HUES48 (cell line): ENCODE results near the gene PRRT4.
A peak's percentile ranks its signal among the peaks of the same experiment; 100 is the strongest.

ENCODE experiments used
- H3K27ac ChIP-seq: one replicate; pipeline ENCODE4 v1.7.0; 2013; ENCODE audit warnings: low read depth, low read length, inconsistent platforms
- H3K27me3 ChIP-seq: 2 replicates; pipeline ENCODE4 v1.6.1; 2013; ENCODE audit warnings: mild to moderate bottlenecking, low read length; ENCODE audit not compliant: control insufficient read depth, insufficient read depth
- H3K36me3 ChIP-seq: 2 replicates; pipeline ENCODE4 v1.6.1; 2013; ENCODE audit warnings: low read length; ENCODE audit not compliant: control insufficient read depth, insufficient read depth
- H3K4me1 ChIP-seq: 2 replicates; pipeline ENCODE4 v1.6.1; 2013; ENCODE audit warnings: mild to moderate bottlenecking, low read length; ENCODE audit not compliant: control insufficient read depth, insufficient read depth
- H3K4me3 ChIP-seq: 2 replicates; pipeline ENCODE4 v1.5.1; 2013; ENCODE audit warnings: mild to moderate bottlenecking, low read depth, low read length
- H3K9ac ChIP-seq: 2 replicates; pipeline ENCODE4 v1.6.1; 2013; ENCODE audit warnings: mild to moderate bottlenecking, low read depth, low read length, moderate library complexity
- H3K9me3 ChIP-seq: 2 replicates; pipeline ENCODE4 v1.6.1; 2013; ENCODE audit warnings: low read length; ENCODE audit not compliant: control insufficient read depth, insufficient read depth

PRRT4 gene

DNA sequence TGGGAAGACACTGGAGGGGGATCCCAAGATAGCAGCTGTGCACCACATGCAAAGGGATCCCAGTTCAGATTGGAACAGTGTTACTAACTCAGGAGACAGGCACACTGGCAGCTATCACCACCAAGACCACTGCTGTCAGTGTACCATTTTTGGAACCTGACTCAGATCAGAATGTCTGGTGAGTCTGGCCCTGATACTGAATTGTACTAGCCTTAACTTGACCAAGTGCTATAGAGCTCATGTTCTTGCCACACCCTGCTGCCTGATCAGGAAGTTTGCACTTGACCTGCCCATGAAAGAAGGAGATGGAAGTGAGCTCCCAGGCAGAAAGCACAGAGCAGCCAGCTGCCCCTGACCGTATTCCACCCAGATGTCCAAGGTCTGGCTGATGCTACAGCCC, 4.8 kb upstream of the PRRT4 start:
- H3K4me1 ChIP-seq = peaks cover 5% of the 10 kb centered on the region; the same call in 1 of the 2 replicates
- H3K27me3 ChIP-seq = peaks cover 64% of the 10 kb centered on the region
- no peak overlapping the region for H3K4me3 ChIP-seq
- no peak overlapping the region for H3K9ac ChIP-seq
- no peaks in the 10 kb centered on the region for H3K36me3 ChIP-seq
- no peaks in the 10 kb centered on the region for H3K9me3 ChIP-seq
- H3K27ac ChIP-seq = no peak overlapping the region

DNA sequence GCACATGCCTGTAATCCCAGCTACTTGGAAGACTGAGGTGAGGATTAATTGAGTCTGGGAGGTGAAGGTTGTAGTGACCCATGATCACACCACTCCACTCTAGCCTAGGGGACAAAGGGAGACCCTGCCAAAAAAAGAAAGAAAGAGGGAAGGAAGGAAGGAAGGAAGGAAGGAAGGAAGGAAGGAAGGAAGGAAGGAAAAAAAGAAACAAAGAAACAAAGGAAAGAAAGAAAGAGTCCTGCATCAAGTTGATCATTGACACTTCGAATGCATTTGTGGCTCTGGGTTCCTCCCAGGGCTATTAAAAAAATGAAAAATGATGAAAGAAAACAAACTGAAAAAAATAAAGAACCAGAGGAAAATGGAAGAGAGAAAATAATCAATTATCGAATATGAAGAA, 3.9 kb upstream of the PRRT4 start:
- H3K4me1 ChIP-seq = peaks cover 5% of the 10 kb centered on the region; the same call in 1 of the 2 replicates
- H3K27ac ChIP-seq = no peak overlapping the region
- no peak overlapping the region for H3K9ac ChIP-seq
- no peaks in the 10 kb centered on the region for H3K36me3 ChIP-seq
- H3K27me3 ChIP-seq = peaks cover 72% of the 10 kb centered on the region
- no peaks in the 10 kb centered on the region for H3K9me3 ChIP-seq
- no peak overlapping the region for H3K4me3 ChIP-seq

DNA sequence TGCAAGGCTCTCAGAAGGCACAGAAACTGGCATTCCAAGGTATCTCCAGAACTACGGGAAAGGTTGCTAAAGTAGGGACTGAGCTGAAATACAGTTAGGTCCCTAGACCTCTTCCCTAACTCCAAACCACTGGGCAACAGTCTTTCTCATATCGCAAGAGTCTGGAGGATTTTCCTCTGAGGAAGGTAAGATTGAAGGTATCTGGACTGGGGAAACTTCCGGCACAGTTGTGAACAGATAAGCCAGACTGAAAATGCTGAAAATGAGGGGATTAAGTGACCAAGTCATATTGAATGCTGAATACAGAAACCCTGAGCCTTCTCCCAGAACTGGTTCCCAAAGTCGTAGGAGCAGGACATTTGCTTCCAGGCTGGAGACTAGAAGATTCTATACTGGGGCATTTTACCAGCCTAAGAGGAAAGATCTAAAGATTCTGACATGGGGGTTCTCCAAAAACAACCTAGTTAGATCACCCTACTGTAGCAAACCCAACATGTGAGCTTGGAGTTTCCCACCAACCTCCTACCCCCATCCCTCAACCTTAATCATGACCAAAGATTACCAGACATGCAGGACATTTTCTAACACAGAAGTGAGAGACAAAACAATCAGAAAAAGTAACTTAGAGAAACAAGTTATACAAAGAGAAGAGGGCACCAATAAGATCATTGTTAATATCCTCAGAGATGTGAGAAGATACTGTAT, 2.8 kb upstream of the PRRT4 start:
- Histone ChIP-seq H3K36me3 (no peaks in the 10 kb centered on the region), H3K4me1 (peaks cover 9% of the 10 kb centered on the region; the same call in 1 of the 2 replicates), H3K4me3 (no peak overlapping the region), H3K9ac (no peak overlapping the region), H3K9me3 (no peaks in the 10 kb centered on the region), H3K27ac (no peak overlapping the region), H3K27me3 (peaks cover 83% of the 10 kb centered on the region)

DNA sequence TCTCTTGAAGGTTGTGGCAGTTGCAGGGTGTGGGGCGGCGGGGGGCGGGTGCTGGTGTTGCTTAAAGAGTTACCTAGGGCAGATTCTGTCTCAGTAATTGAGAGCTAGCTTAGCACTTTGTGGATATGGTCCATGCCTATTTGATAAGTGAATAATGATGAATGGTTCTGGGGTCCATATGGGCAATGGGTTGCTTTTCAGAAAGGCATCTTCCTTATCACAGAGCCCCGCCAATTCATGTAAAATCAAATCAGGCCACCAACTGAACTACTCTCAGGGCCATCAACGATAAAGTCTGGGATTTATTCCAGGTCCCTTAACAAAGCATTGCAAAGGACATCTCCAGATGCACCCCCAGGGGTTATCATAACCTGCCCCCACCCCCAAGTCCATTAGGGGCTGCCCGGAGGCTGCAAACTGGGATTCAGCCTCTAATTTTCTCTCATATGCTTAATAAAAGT, 1.8 kb upstream of the PRRT4 start:
- no peak overlapping the region for H3K9ac ChIP-seq
- peaks cover 94% of the 10 kb centered on the region for H3K27me3 ChIP-seq
- H3K4me3 ChIP-seq = no peak overlapping the region
- no peak overlapping the region for H3K27ac ChIP-seq
- peaks cover 9% of the 10 kb centered on the region; the same call in 1 of the 2 replicates for H3K4me1 ChIP-seq
- no peaks in the 10 kb centered on the region for H3K36me3 ChIP-seq
- H3K9me3 ChIP-seq = no peaks in the 10 kb centered on the region

DNA sequence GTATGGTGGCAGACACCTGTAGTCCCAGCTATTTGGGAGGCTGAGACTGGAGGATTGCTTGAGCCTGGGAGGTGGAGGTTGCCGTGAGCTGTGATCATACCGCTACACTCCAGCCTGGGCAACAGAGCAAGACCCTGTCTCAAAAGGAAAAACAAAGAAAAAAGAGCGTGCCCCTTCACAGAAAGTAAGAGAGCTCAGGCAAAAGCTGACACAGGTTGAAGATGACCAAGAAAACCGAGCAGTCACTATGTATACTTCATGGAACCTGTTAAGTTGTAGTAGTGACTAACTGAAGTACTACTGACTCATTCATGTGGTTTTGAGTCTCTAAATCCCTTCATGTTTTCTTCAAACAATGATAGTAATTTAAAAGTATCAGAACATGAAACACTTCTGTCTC, 1.2 kb upstream of the PRRT4 start:
- H3K9me3 ChIP-seq = no peaks in the 10 kb centered on the region
- H3K36me3 ChIP-seq = no peaks in the 10 kb centered on the region
- no peak overlapping the region for H3K4me3 ChIP-seq
- H3K27me3 ChIP-seq = peaks cover 98% of the 10 kb centered on the region
- no peak overlapping the region for H3K9ac ChIP-seq
- H3K4me1 ChIP-seq = peaks cover 9% of the 10 kb centered on the region; the same call in 1 of the 2 replicates
- no peak overlapping the region for H3K27ac ChIP-seq

DNA sequence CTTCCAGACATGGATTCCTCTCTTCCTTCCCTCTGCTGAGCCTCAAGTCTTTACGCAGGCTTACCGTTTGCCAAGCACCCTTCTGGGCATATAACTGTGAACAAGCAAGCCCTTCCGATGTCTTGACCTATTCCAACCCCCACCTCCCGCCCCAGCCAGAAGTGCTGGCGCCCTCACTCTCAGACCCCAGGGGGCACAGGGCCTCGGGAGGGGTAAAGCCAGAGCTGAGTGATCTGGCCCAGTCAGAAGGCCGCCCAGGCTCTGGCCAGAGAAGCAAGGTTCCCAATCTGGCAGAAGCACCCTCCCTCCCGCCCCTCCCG, 1.2 kb downstream of the PRRT4 start:
- Histone ChIP-seq H3K9me3 (no peaks in the 10 kb centered on the region), H3K4me1 (peaks cover 9% of the 10 kb centered on the region; the same call in 1 of the 2 replicates), H3K36me3 (no peaks in the 10 kb centered on the region), H3K4me3 (peak overlapping the region; percentile 58; the same call in 1 of the 2 replicates), H3K27me3 (peaks cover 84% of the 10 kb centered on the region), H3K9ac (no peak overlapping the region), H3K27ac (no peak overlapping the region)

DNA sequence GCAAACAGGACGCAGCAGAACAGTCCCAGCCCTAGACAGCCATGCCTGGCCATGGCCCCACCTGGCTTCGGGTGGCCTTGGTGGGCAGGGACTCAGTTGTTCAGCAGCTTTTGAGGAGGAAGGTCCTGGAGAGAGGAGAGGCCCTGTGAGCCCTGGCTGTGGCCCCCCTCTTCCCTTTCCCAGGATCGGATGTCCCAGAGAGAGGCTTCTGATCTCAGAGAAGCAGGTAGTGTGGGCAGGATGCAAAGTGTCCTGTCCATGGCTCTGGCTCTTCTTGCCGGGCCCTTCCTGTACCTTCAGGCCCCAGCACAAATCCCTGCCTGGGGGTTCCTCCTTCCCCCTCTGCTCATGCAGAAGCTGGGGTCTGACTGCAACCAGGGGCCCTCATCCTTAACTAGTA, 1.6 kb downstream of the PRRT4 start:
- Histone ChIP-seq H3K9ac (no peak overlapping the region), H3K27me3 (peaks cover 82% of the 10 kb centered on the region), H3K4me3 (peak overlapping the region; percentile 58; the same call in 1 of the 2 replicates), H3K9me3 (no peaks in the 10 kb centered on the region), H3K4me1 (peaks cover 9% of the 10 kb centered on the region; the same call in 1 of the 2 replicates), H3K36me3 (no peaks in the 10 kb centered on the region), H3K27ac (no peak overlapping the region)

DNA sequence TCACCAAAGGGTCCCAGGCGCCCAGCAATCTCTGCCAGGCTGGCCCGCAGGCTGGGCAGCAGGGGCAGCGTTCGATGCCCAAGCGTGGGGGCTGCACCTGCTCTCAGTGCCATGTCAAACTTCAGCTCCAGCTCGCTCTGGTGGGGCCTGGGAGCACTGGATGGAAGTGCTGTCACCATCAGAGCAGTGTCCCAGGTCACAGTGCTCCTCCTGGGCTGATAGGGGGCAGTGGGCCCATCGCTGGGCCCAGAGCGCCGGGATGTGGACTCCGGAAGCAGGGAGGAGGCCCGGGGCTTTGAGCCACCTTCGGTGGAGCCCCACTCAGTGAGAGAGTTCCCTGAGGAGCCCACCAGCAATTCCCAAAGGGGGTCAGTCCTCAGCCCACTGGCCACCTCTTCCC, 2.2 kb downstream of the PRRT4 start:
- no peak overlapping the region for H3K4me3 ChIP-seq
- peaks cover 82% of the 10 kb centered on the region for H3K27me3 ChIP-seq
- H3K9me3 ChIP-seq = no peaks in the 10 kb centered on the region
- no peak overlapping the region for H3K27ac ChIP-seq
- no peaks in the 10 kb centered on the region for H3K36me3 ChIP-seq
- H3K4me1 ChIP-seq = peaks cover 9% of the 10 kb centered on the region; the same call in 1 of the 2 replicates
- H3K9ac ChIP-seq = no peak overlapping the region

DNA sequence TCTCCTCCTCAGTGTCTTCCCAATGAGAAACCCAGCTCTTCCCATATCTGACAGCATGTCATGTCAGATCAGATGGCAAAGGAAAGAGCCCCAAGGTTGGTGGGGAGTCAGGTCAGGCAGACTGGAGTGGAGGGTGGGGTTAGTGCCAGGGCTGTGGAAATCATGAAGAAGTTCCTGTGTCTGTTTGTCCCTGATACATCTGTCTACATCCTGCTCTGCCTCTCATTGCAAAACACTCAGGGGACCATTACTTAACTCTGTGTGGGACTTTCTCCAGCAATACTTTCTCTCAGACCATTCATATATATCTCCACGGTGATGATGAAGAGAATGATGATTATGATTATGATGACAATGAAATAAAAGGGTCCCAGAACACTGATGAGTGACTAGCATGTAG, 3.3 kb downstream of the PRRT4 start:
- Histone ChIP-seq H3K4me1 (peaks cover 9% of the 10 kb centered on the region; the same call in 1 of the 2 replicates), H3K9ac (no peak overlapping the region), H3K27ac (no peak overlapping the region), H3K36me3 (no peaks in the 10 kb centered on the region), H3K4me3 (no peak overlapping the region), H3K9me3 (no peaks in the 10 kb centered on the region), H3K27me3 (peaks cover 81% of the 10 kb centered on the region)

DNA sequence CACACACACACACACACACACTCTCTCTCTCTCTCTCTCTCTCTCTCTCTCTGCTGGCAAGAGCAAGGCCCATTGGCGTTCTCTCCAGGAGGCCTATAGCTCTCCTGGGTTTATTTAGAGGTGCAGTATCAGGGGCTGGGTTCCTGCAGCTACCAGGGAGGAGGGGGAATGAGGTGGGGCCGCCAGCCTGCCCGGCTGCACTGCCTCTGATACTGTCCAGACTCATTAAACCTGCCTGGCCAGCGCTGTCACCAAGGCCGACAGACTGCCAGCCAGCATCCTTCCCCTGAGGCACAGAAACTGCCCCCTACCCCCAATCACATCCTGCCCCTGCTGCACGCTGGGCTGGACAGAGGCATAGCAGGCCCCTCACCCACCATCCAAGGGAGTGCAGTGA, 4.3 kb downstream of the PRRT4 start:
- no peak overlapping the region for H3K4me3 ChIP-seq
- peaks cover 9% of the 10 kb centered on the region; the same call in 1 of the 2 replicates for H3K4me1 ChIP-seq
- H3K9me3 ChIP-seq = no peaks in the 10 kb centered on the region
- no peak overlapping the region for H3K9ac ChIP-seq
- no peaks in the 10 kb centered on the region for H3K36me3 ChIP-seq
- H3K27ac ChIP-seq = no peak overlapping the region
- H3K27me3 ChIP-seq = peaks cover 81% of the 10 kb centered on the region

DNA sequence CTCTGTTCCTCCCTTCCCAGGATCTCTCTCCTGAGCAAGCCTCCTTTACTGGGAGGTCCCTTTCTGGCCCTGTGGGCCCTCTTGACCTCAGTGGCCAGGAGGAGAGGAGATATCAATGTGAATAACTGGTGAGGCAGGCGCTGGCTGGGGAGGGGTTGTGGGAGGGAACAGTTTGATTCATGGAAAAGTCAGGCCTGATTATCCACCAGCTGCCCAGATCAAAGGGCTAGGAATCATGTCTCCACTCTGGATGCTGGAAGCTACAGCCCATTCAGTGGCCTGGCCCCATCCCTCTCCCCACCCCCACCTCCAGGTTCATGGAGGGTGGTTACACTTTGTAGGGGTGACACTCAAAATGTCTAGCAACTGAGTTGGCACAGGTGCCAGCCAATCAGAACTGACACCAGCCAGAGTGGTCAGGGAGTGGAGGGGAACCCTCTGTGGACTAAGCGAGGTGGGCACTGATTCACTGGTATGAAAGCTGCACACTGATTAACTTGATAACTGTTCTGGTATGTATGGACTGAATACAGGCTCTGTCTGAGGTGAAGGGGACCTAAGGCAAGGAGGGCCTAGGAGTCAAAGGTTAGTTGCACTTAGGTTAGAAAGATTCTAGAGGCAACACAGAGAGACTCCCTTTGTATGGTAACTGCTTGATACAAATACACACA, 4.8 kb downstream of the PRRT4 start:
- peaks cover 4% of the 10 kb centered on the region; the same call in 1 of the 2 replicates for H3K4me1 ChIP-seq
- no peak overlapping the region for H3K9ac ChIP-seq
- H3K4me3 ChIP-seq = no peak overlapping the region
- no peak overlapping the region for H3K27ac ChIP-seq
- no peaks in the 10 kb centered on the region for H3K36me3 ChIP-seq
- H3K9me3 ChIP-seq = no peaks in the 10 kb centered on the region
- H3K27me3 ChIP-seq = peaks cover 81% of the 10 kb centered on the region
